Gastrocnemius medialis (tissue), 4 donors: ENCODE data around the gene CLEC17A. TPM values are rescaled to one million over a fixed set of nuclear protein-coding genes. Genes with fewer than 3 reads are reported as not detected.

Experiments used
- ATAC-seq, 2 donors: fragments of 150-250 bp; one replicate each; pipeline ENCODE4 v1.9.1; 2016
- DNase-seq, 2 donors: peaks; one replicate each; pipeline ENCODE4 v3.0.0-alpha.2; 2019
- H3K27ac ChIP-seq, 4 donors: fragments of 200-600 bp; sonication (generic); 1 replicate in 1 of 4; 2 replicates in 3 of 4; pipeline ENCODE4 v1.5.1; 2016 to 2018; ENCODE audit warnings: mild to moderate bottlenecking in 2 of 4, moderate library complexity in 1 of 4
- H3K27me3 ChIP-seq, 3 donors: fragments of 200-600 bp; sonication (generic) in 2 of 3; 1 replicate in 1 of 3; 2 replicates in 2 of 3; pipeline versions ENCODE4 v1.5.1 to v1.6.0; 2016 to 2019; ENCODE audit warnings: mild to moderate bottlenecking in 1 of 3, moderate library complexity in 1 of 3
- H3K36me3 ChIP-seq, 2 donors: fragments of 200-600 bp; sonication (generic) in 1 of 2; one replicate each; pipeline ENCODE4 v1.5.1; 2017 to 2018
- H3K4me1 ChIP-seq, 2 donors: fragments of 200-600 bp; sonication (generic) in 1 of 2; one replicate each; pipeline ENCODE4 v1.5.1; 2016 to 2017; ENCODE audit warnings: mild to moderate bottlenecking in 2 of 2
- H3K4me3 ChIP-seq, 4 donors: fragments of 200-600 bp; sonication (generic) in 3 of 4; 1 replicate in 1 of 4; 2 replicates in 3 of 4; pipeline ENCODE4 v1.5.1; 2016 to 2019; ENCODE audit warnings: mild to moderate bottlenecking in 2 of 4
- H3K9me3 ChIP-seq, 3 donors: fragments of 200-600 bp; sonication (generic) in 2 of 3; 1 replicate in 1 of 3; 2 replicates in 2 of 3; pipeline ENCODE4 v1.5.1; 2016 to 2019
- CTCF ChIP-seq, 5 experiments: fragments of 450-650 bp in 3 of 5; fragments of 200-600 bp in 2 of 5; sonication (generic) in 2 of 5; IDR thresholded peaks in 4 of 5; conservative IDR thresholded peaks in 1 of 5; 1 replicate in 4 of 5; 2 replicates in 1 of 5; pipeline ENCODE4 v1.5.1; 2016 to 2019; ENCODE audit warnings: antibody characterized with exemption in 5 of 5, mild to moderate bottlenecking in 3 of 5, moderate library complexity in 3 of 5
- POLR2A ChIP-seq, 2 donors: fragments of 450-650 bp; IDR thresholded peaks; one replicate each; pipeline ENCODE4 v1.6.1; 2017; ENCODE audit warnings: antibody characterized with exemption in 2 of 2, mild to moderate bottlenecking in 2 of 2, moderate library complexity in 2 of 2
- in situ Hi-C, 4 donors: fragments of 200-750 bp; cut with MboI; loops; one replicate each; pipeline versions ENCODE4 v1.15.0 to v1.8.0; 2017; ENCODE audit warnings: low sequenced_read_pairs in 4 of 4
- intact Hi-C: fragments of 100-400 bp; cut with DNase I; formaldehyde crosslinking; loops from one replicate; pipeline ENCODE4 v1.15.1; 2023; ENCODE audit warnings: low total_unique reads
- total RNA-seq, 4 donors: library from RNA; depleted of rRNA; stranded (reverse); fragments of >200 nt; gene quantifications; one replicate each; pipeline versions ENCODE4 v1.1.0 to v1.2.3, GENCODE V29; 2016

Gene CLEC17A
- total RNA-seq, 4 donors from 2014 or later, result not detected

GRCh38 chr19:14648506-14648905, 65.6 kb downstream of the CLEC17A start:
- Histone ChIP-seq H3K9me3 (no peaks in the 10 kb centered on the region), H3K27ac (no peak overlapping the region), H3K27me3 (no peaks in the 10 kb centered on the region), H3K4me3 (no peak overlapping the region), H3K4me1 (no peaks in the 10 kb centered on the region), H3K36me3 (no peaks in the 10 kb centered on the region)
- no peak for TF ChIP-seq POLR2A (IDR thresholded peaks at IDR 0.05)
- TF ChIP-seq CTCF (IDR thresholded peaks at IDR 0.05 in 4 of 5, conservative IDR thresholded peaks at IDR 0.05 in 1 of 5), result no peak
- ATAC-seq (no peak), DNase-seq (no peak)
- intact Hi-C loops, result no loop called here
- in situ Hi-C loops, result no loop called here

DNA sequence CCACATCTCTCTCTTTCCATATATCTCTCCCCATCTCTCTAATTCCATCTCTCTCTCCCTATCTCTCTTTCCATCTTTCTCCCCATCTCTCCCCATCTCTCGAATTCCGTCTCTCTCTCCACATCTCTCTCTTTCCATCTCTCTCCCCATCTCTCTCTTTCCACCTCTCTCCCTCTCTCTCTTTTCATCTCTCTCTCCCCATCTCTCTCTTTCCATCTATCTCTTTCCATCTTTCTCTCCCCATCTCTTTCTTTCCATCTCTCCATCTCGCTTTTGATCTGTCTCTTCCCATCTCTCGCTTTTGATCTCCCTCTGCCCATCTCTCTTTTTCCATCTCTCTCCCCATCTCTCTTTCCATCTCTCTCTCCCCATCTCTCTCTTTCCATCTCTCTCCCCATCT, 66.1 kb downstream of the CLEC17A start:
- no peaks in the 10 kb centered on the region for H3K9me3 ChIP-seq
- no peaks in the 10 kb centered on the region for H3K4me1 ChIP-seq
- H3K27ac ChIP-seq, result no peak overlapping the region
- no peak overlapping the region for H3K4me3 ChIP-seq
- ATAC-seq, result no peak
- intact Hi-C loops, result no loop called here
- in situ Hi-C loops, result no loop called here
- H3K36me3 ChIP-seq, result no peaks in the 10 kb centered on the region
- H3K27me3 ChIP-seq, result no peaks in the 10 kb centered on the region
- no peak for DNase-seq
- TF ChIP-seq POLR2A (IDR thresholded peaks at IDR 0.05), result no peak
- TF ChIP-seq CTCF (IDR thresholded peaks at IDR 0.05 in 4 of 5, conservative IDR thresholded peaks at IDR 0.05 in 1 of 5), result no peak

DNA sequence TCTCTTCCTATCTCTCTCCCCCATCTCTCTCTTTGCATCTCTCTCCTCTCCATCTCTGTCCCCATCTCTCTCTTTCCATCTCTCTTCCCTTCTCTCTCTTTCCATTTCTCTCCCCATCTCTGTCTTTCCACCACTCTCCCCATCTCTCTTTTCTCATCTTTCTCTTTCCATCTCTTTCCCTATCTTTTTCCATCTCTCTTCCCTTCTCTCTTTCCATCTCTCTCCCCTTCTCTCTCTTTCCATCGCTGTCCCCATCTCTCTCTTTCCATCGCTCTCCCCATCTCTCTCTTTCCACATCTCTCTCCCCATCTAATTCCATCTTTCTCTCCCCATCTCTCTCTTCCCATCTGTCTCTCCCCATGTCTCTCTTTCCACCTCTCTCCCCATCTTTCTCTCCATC, 67.3 kb downstream of the CLEC17A start:
- intact Hi-C loops (no loop called here), in situ Hi-C loops (no loop called here)
- Histone ChIP-seq H3K36me3 (no peaks in the 10 kb centered on the region), H3K27me3 (no peaks in the 10 kb centered on the region), H3K4me1 (no peaks in the 10 kb centered on the region), H3K9me3 (no peaks in the 10 kb centered on the region), H3K27ac (no peak overlapping the region), H3K4me3 (no peak overlapping the region)
- TF ChIP-seq POLR2A (IDR thresholded peaks at IDR 0.05), result no peak
- no peak for TF ChIP-seq CTCF (IDR thresholded peaks at IDR 0.05 in 4 of 5, conservative IDR thresholded peaks at IDR 0.05 in 1 of 5)
- ATAC-seq, result no peak
- no peak for DNase-seq

DNA sequence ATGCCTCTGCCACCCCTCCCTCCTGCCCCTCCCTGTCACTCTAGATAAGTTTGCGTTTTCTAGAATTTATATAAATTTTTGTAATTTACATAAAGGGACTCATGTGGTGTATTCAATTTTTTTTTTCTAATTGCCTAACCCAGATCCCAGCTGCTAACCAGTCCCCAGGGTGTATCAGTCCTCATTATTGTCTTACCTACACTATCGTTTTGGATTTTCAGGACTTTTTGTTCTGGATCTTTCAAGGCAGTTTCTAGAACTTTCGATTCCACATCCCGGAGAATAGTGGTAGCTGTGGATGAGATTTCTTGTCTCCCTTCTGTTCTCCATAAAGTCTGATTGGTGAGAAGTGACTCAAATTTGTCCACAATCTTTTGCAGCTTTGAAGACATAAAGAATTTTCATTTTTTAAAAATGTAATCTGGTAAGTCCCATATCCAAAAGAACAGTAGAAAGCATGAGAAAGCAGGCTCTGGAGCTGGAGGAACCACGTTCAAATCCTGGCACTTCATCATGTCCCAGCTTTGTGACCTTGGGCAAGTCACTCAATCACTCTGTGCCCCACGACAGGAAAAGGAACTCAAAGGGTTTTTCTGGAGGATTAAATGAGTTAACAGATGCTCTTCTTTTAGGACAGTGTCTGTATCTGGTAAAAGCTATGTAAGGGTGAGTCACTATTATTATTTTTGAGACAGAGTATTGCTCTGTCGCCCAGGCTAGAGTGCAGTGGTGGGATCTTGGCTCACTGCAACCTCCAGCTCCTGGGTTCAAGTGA, 72.1 kb downstream of the CLEC17A start:
- Histone ChIP-seq H3K4me1 (no peaks in the 10 kb centered on the region), H3K4me3 (no peak overlapping the region), H3K9me3 (no peaks in the 10 kb centered on the region), H3K36me3 (no peaks in the 10 kb centered on the region), H3K27me3 (no peaks in the 10 kb centered on the region), H3K27ac (no peak overlapping the region)
- in situ Hi-C loops, result no loop called here
- intact Hi-C loops, result no loop called here
- no peak for ATAC-seq
- TF ChIP-seq CTCF (IDR thresholded peaks at IDR 0.05 in 4 of 5, conservative IDR thresholded peaks at IDR 0.05 in 1 of 5) (no peak), POLR2A (IDR thresholded peaks at IDR 0.05) (no peak)
- DNase-seq, result no peak

- intact Hi-C loops (no loop called here), in situ Hi-C loops (no loop called here)
- TF ChIP-seq CTCF (IDR thresholded peaks at IDR 0.05 in 4 of 5, conservative IDR thresholded peaks at IDR 0.05 in 1 of 5), result no peak
- TF ChIP-seq POLR2A (IDR thresholded peaks at IDR 0.05), result no peak
Observed at GRCh38 chr19:14655726-14656125, 72.8 kb downstream of the CLEC17A start.

More at GRCh38 chr19:14655726-14656125, 72.8 kb downstream of the CLEC17A start:
- H3K9me3 ChIP-seq, result no peaks in the 10 kb centered on the region
- ATAC-seq (no peak), DNase-seq (no peak)
- no peak overlapping the region for H3K27ac ChIP-seq
- H3K27me3 ChIP-seq, result no peaks in the 10 kb centered on the region
- H3K36me3 ChIP-seq, result no peaks in the 10 kb centered on the region
- H3K4me1 ChIP-seq, result no peaks in the 10 kb centered on the region
- no peak overlapping the region for H3K4me3 ChIP-seq
